B cell (primary cell): ENCODE measurements around the gene FBRS. TPM values are rescaled to one million over a fixed set of nuclear protein-coding genes. Genes with fewer than 3 reads are reported as not detected.

Experiments used
- ATAC-seq: fragments of 200-7000 bp; cut with Tn5 transposase; one replicate; pipeline ENCODE4 v1.10.0; 2021; ENCODE audit warnings: low read depth, mild to moderate bottlenecking, moderate number of reproducible peaks, moderate library complexity
- CTCF ChIA-PET: fragments of 350-600 bp; sonication (Branson Sonifier 250); formaldehyde crosslinking; loops from one replicate; lab custom pipeline; 2021; ENCODE audit warnings: antibody characterized with exemption, inconsistent platforms; lab: Charles Lee
- POLR2A ChIA-PET: fragments of 350-600 bp; sonication (Branson Sonifier 250); formaldehyde crosslinking; loops from one replicate; lab custom pipeline; 2021; ENCODE audit warnings: antibody characterized with exemption; lab: Charles Lee
- DNase-seq: peaks from one replicate; pipeline ENCODE4 v3.0.0; 2013
- H2AFZ ChIP-seq: 2 replicates; pipeline ENCODE4 v1.6.1; 2012; ENCODE audit warnings: mild to moderate bottlenecking, low read depth, low read length; ENCODE audit not compliant: insufficient read depth, poor library complexity, severe bottlenecking
- H3K27ac ChIP-seq, 2 donors: 1 replicate in 1 of 2; 2 replicates in 1 of 2; pipeline ENCODE4 v1.5.1; 2012 to 2013; ENCODE audit warnings: low read length in 2 of 2, mild to moderate bottlenecking in 2 of 2, moderate library complexity in 1 of 2
- H3K27me3 ChIP-seq, 4 experiments: fragments of 200-600 bp in 1 of 4; sonication (generic) in 1 of 4; replicated peaks in 1 of 4; 1 replicate in 2 of 4; 2 replicates in 2 of 4; pipeline versions ENCODE4 v1.6.1 to v1.7.0; 2013 to 2016; ENCODE audit warnings: low read length in 3 of 4, mild to moderate bottlenecking in 2 of 4, mixed read lengths in 1 of 4, moderate library complexity in 1 of 4; ENCODE audit not compliant: insufficient read depth in 4 of 4, control insufficient read depth in 3 of 4; ENCODE audit errors: control extremely low read depth in 1 of 4
- H3K36me3 ChIP-seq, 2 experiments: replicated peaks in 1 of 2; 1 replicate in 1 of 2; 2 replicates in 1 of 2; pipeline versions ENCODE4 v1.6.1 to v1.7.1; 2013; ENCODE audit warnings: low read length in 1 of 2; ENCODE audit not compliant: insufficient read depth in 2 of 2, control insufficient read depth in 1 of 2; ENCODE audit errors: control extremely low read depth in 1 of 2, extremely low read depth in 1 of 2
- H3K4me1 ChIP-seq, 2 donors: fragments of 200-600 bp in 1 of 2; sonication (generic) in 1 of 2; 1 replicate in 1 of 2; 2 replicates in 1 of 2; pipeline versions ENCODE4 v1.5.1 to v1.6.1; 2013 to 2017; ENCODE audit warnings: low read length in 2 of 2; ENCODE audit not compliant: control insufficient read depth in 2 of 2, insufficient read depth in 2 of 2
- H3K4me2 ChIP-seq: replicated peaks from 2 replicates; pipeline ENCODE3; 2012; ENCODE audit warnings: mild to moderate bottlenecking, low read depth, low read length; ENCODE audit not compliant: poor library complexity, severe bottlenecking
- H3K4me3 ChIP-seq, 5 experiments: fragments of 200-600 bp in 1 of 5; sonication (generic) in 1 of 5; 1 replicate in 3 of 5; 2 replicates in 2 of 5; pipeline versions ENCODE4 v1.5.1 to v1.7.0; 2011 to 2016; ENCODE audit warnings: low read length in 4 of 5, mild to moderate bottlenecking in 4 of 5, low read depth in 2 of 5, control low read depth in 1 of 5, moderate library complexity in 1 of 5; ENCODE audit not compliant: insufficient read depth in 1 of 5; ENCODE audit errors: control extremely low read depth in 1 of 5, extremely low read depth in 1 of 5
- H3K79me2 ChIP-seq: fragments of 200-600 bp; sonication (generic); one replicate; pipeline ENCODE4 v1.6.0; 2016; ENCODE audit warnings: low read length; ENCODE audit not compliant: control insufficient read depth, insufficient read depth
- H3K9ac ChIP-seq: fragments of 200-600 bp; sonication (generic); 2 replicates; pipeline ENCODE4 v1.6.1; 2017; ENCODE audit warnings: mild to moderate bottlenecking, low read length, moderate library complexity
- H3K9me3 ChIP-seq, 3 donors: one replicate each; pipeline versions ENCODE4 v1.6.1 to v1.7.1; 2013; ENCODE audit warnings: low read length in 2 of 3; ENCODE audit not compliant: control insufficient read depth in 2 of 3, insufficient read depth in 1 of 3; ENCODE audit errors: control extremely low read depth in 1 of 3
- H4K20me1 ChIP-seq: 2 replicates; pipeline ENCODE4 v1.6.0; 2012; ENCODE audit warnings: mild to moderate bottlenecking, low read length; ENCODE audit not compliant: insufficient read depth, control insufficient read depth, poor library complexity, severe bottlenecking
- H3K27ac Mint-ChIP-seq: one replicate; pipeline ENCODE4 v1.8.0; 2021; ENCODE audit warnings: mixed read lengths
- H3K27me3 Mint-ChIP-seq: one replicate; pipeline ENCODE4 v1.8.0; 2021; ENCODE audit warnings: mixed read lengths
- H3K4me1 Mint-ChIP-seq: one replicate; pipeline ENCODE4 v1.8.0; 2021; ENCODE audit warnings: mixed read lengths
- H3K4me3 Mint-ChIP-seq: one replicate; pipeline ENCODE4 v1.8.0; 2021; ENCODE audit warnings: mixed read lengths
- H3K9me3 Mint-ChIP-seq: one replicate; pipeline ENCODE4 v1.8.0; 2022; ENCODE audit warnings: mixed read lengths; ENCODE audit not compliant: insufficient read depth
- EZH2 ChIP-seq: IDR thresholded peaks from 2 replicates; pipeline ENCODE4 v1.6.1; 2012; ENCODE audit warnings: borderline replicate concordance, low read depth, mild to moderate bottlenecking, moderate library complexity, low read length; ENCODE audit not compliant: insufficient read depth, poor library complexity, severe bottlenecking
- WGBS: methylation state at CpG from one replicate; pipeline ENCODE4 v1.1.5; 2013; ENCODE audit warnings: missing lambda C conversion rate; ENCODE audit not compliant: insufficient coverage; 5-methylcytosine and 5-hydroxymethylcytosine counted together
- intact Hi-C: fragments of 100-400 bp; cut with micrococcal nuclease; formaldehyde crosslinking; loops from one replicate; pipeline ENCODE4 v1.10.0; 2022
- polyA plus RNA-seq: library from polyadenylated mRNA; depleted of rRNA; stranded (reverse); fragments of >200 nt; gene quantifications from 2 replicates; pipeline ENCODE4 v1.2.3, GENCODE V29; 2012
- total RNA-seq, 2 donors: library from RNA; stranded (reverse); fragments of 120-200 nt in 1 of 2; gene quantifications; 1 replicate in 1 of 2; 2 replicates in 1 of 2; pipeline versions ENCODE4 v1.2.3 to v1.2.4, GENCODE V29; 2013 to 2022
- TF ChIP-seq, protein P1 (sequence below): fragments of 200-600 bp; IDR thresholded peaks from one replicate; pipeline ENCODE4 v1.8.0; 2022; ENCODE audit warnings: antibody characterized with exemption, mild to moderate bottlenecking

Gene FBRS
- total and polyA plus RNA-seq, 2 donors (not counting 1 experiment from before 2014, with no cell fraction given): 68.3 to 194 TPM

DNA sequence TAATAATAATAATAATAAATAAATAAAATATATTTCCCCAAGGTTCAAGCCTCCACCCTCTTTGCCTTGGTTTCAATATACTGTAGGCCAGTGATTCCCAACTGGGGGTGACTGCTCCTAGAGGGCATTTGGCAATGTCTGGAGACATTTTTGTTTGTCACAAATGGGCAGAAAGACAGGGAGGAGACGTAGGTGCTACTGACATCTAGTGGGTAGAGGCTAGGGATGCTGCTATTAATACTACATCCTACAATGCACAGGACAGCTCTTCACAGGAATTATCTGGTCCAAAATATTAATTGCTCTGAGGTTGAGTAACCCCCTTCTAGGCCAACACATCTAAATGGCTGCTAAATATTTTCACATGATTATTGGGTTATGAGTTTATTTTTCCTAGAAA is 20.3 kb upstream of the FBRS start:
- H3K4me3 Mint-ChIP-seq: no peak overlapping the region
- TF ChIP-seq, protein P1, sequence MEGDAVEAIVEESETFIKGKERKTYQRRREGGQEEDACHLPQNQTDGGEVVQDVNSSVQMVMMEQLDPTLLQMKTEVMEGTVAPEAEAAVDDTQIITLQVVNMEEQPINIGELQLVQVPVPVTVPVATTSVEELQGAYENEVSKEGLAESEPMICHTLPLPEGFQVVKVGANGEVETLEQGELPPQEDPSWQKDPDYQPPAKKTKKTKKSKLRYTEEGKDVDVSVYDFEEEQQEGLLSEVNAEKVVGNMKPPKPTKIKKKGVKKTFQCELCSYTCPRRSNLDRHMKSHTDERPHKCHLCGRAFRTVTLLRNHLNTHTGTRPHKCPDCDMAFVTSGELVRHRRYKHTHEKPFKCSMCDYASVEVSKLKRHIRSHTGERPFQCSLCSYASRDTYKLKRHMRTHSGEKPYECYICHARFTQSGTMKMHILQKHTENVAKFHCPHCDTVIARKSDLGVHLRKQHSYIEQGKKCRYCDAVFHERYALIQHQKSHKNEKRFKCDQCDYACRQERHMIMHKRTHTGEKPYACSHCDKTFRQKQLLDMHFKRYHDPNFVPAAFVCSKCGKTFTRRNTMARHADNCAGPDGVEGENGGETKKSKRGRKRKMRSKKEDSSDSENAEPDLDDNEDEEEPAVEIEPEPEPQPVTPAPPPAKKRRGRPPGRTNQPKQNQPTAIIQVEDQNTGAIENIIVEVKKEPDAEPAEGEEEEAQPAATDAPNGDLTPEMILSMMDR: peak; percentile 36
- no peak for TF ChIP-seq EZH2
- H3K27ac Mint-ChIP-seq: no peak overlapping the region
- peak; percentile 56 for DNase-seq
- H3K4me1 ChIP-seq: peaks cover 7 to 18% of the 10 kb centered on the region in 2 donors
- intact Hi-C loops: loop anchor here (10.0 kb wide), 1 partner anchor 543 kb away; the partner anchor contains the start of genes TBX6 and YPEL3
- no CpG with 5 or more reads among the region's 1 CpG for WGBS
- ChIA-PET POLR2A (no interaction called here), CTCF (interaction anchor here (1.0 to 2.2 kb wide), 5 partner anchors 9 to 57 kb away, joined by 3 to 9 read pairs (median 4); partner anchors contain the start of gene PRR14)
- no peaks in the 10 kb centered on the region for H3K36me3 ChIP-seq
- no peaks in the 10 kb centered on the region for H4K20me1 ChIP-seq
- H3K27me3 ChIP-seq: no peaks in the 10 kb centered on the region
- H3K27ac ChIP-seq: no peak overlapping the region
- H3K4me3 ChIP-seq: no peak overlapping the region
- no peak overlapping the region for H2AFZ ChIP-seq
- peaks cover 16% of the 10 kb centered on the region for H3K4me1 Mint-ChIP-seq
- H3K9me3 Mint-ChIP-seq: no peaks in the 10 kb centered on the region
- H3K27me3 Mint-ChIP-seq: no peaks in the 10 kb centered on the region
- H3K9me3 ChIP-seq: no peaks in the 10 kb centered on the region
- no peak overlapping the region for H3K4me2 ChIP-seq
- H3K9ac ChIP-seq: no peak overlapping the region
- no peak for ATAC-seq
- peaks cover 2% of the 10 kb centered on the region for H3K79me2 ChIP-seq

DNA sequence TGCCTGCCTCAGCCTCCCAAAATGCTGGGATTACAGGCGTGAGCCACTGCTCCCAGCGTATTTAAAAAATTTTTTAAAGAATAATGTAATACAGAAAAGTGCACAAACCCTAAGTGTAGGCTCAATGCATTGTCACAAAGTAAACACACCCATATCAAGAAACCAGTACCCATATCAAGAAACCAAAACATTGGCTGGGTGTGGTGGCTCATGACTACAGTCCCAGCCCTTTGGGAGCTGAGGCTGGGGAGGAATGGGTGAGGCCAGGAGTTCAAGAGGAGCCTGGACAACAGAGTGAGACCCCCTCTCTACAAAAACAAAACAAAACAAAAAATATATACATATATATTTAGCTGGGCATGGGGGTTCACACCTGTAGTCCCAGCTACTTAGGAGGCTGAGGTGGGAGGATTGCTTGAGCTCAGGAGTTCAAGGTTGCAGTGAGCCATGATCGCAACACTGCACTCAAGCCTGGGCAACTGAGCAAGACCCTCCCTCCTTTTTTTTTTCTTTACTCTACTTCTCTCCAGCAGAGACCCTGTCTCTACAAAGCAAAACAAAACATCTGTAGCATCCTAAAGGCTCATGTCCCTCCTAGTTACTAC is 16.8 kb upstream of the FBRS start:
- Mint-ChIP-seq H3K9me3 (no peaks in the 10 kb centered on the region), H3K4me3 (no peak overlapping the region), H3K27ac (no peak overlapping the region), H3K4me1 (no peaks in the 10 kb centered on the region), H3K27me3 (no peaks in the 10 kb centered on the region)
- Histone ChIP-seq H3K9me3 (no peaks in the 10 kb centered on the region), H4K20me1 (no peaks in the 10 kb centered on the region), H2AFZ (no peak overlapping the region), H3K27ac (no peak overlapping the region), H3K4me3 (no peak overlapping the region), H3K79me2 (no peaks in the 10 kb centered on the region), H3K4me1 (no peaks in the 10 kb centered on the region), H3K27me3 (no peaks in the 10 kb centered on the region), H3K36me3 (no peaks in the 10 kb centered on the region), H3K9ac (no peak overlapping the region), H3K4me2 (no peak overlapping the region)
- CTCF ChIA-PET: interaction anchor here (2.7 kb wide), 1 partner anchor 13 kb away, joined by 16 read pairs; no protein-coding TSS in a partner anchor
- DNase-seq (no peak), ATAC-seq (no peak)
- POLR2A ChIA-PET: interaction anchor here (0.6 to 0.8 kb wide), 3 partner anchors 9 to 268 kb away, joined by 3 read pairs; no protein-coding TSS in a partner anchor
- no CpG with 5 or more reads among the region's 3 CpGs for WGBS
- intact Hi-C loops: no loop called here
- TF ChIP-seq EZH2: no peak
- TF ChIP-seq, protein P1: no peak
